GM12878 (cell line): ENCODE data around the gene DOK4. TPM values are rescaled to one million over a fixed set of nuclear protein-coding genes. Genes with fewer than 3 reads are reported as not detected.

ENCODE experiments used
- ATAC-seq: fragments of 200-7000 bp; cut with Tn5 transposase; 3 replicates; pipeline ENCODE4 v1.9.1; 2020; ENCODE audit warnings: mild to moderate bottlenecking, moderate library complexity
- BruUV-seq: library from RNA; stranded (reverse); fragments of 400-500 nt; replicated peaks from 2 replicates; lab custom pipeline; 2021; lab: Mats Ljungman, UMichigan
- CTCF ChIA-PET: fragments of 300-600 bp; sonication (Branson Sonifier 250); formaldehyde crosslinking; extraction: SDS; loops from one replicate; lab custom pipeline; 2021; ENCODE audit warnings: inconsistent platforms; lab: Yijun Ruan, JAX
- POLR2A ChIA-PET: fragments of 350-600 bp; formaldehyde crosslinking; extraction: SDS; loops from one replicate; lab custom pipeline; 2021; ENCODE audit warnings: inconsistent platforms; lab: Charles Lee
- RAD21 ChIA-PET: fragments of 300-600 bp; sonication (Branson Sonifier 250); formaldehyde crosslinking; loops from one replicate; lab custom pipeline; 2023; ENCODE audit warnings: antibody characterized with exemption; ENCODE audit not compliant: unreplicated experiment; lab: Charles Lee
- SMC1A ChIA-PET: fragments of 300-600 bp; sonication (Branson Sonifier 250); formaldehyde crosslinking; loops from one replicate; lab custom pipeline; 2023; ENCODE audit not compliant: unreplicated experiment, uncharacterized antibody; lab: Charles Lee
- DNase-seq: peaks from one replicate; pipeline ENCODE4 v3.0.0-alpha.2; 2011; ENCODE audit warnings: low read depth, low spot score
- FAIRE-seq: peaks from 3 replicates; lab custom pipeline; 2011; peaks lifted over from hg19 to GRCh38; lab: Jason Lieb, UNC
- H2AFZ ChIP-seq: 2 replicates; pipeline ENCODE4 v1.6.0; 2011; ENCODE audit warnings: low read depth, low read length, control low read depth; ENCODE audit not compliant: control insufficient read depth
- H3K27ac ChIP-seq: 2 replicates; pipeline ENCODE4 v1.5.1; 2011; ENCODE audit warnings: control low read depth; ENCODE audit not compliant: control insufficient read depth, insufficient read depth
- H3K27me3 ChIP-seq, 2 experiments: replicated peaks in 1 of 2; 2 replicates each; pipeline versions ENCODE4 v1.6.0 to v1.6.1; 2011; ENCODE audit warnings: low read length in 1 of 2; ENCODE audit not compliant: control insufficient read depth in 2 of 2, insufficient read depth in 2 of 2
- H3K36me3 ChIP-seq, 2 experiments: 2 replicates each; pipeline ENCODE4 v1.5.1; 2011; ENCODE audit warnings: low read length in 1 of 2; ENCODE audit not compliant: control insufficient read depth in 2 of 2, insufficient read depth in 2 of 2
- H3K4me1 ChIP-seq: 2 replicates; pipeline ENCODE4 v1.6.1; 2011; ENCODE audit warnings: mild to moderate bottlenecking, low read length, moderate library complexity, mixed read lengths; ENCODE audit not compliant: control insufficient read depth, insufficient read depth
- H3K4me2 ChIP-seq: 2 replicates; pipeline ENCODE4 v1.6.0; 2011; ENCODE audit warnings: control low read depth; ENCODE audit not compliant: control insufficient read depth, insufficient read depth
- H3K4me3 ChIP-seq: fragments of 200-600 bp; sonication (generic); 2 replicates; pipeline ENCODE4 v1.5.1; 2016
- H3K79me2 ChIP-seq: 2 replicates; pipeline ENCODE4 v1.6.0; 2011; ENCODE audit warnings: low read length; ENCODE audit not compliant: control insufficient read depth, insufficient read depth
- H3K9ac ChIP-seq: 2 replicates; pipeline ENCODE4 v1.8.0; 2011; ENCODE audit warnings: low read length, control low read depth, mixed read lengths; ENCODE audit not compliant: control insufficient read depth, insufficient read depth
- H3K9me3 ChIP-seq: replicated peaks from 3 replicates; pipeline ENCODE4 v1.5.1; 2011; ENCODE audit warnings: mild to moderate bottlenecking, low read length; ENCODE audit not compliant: control insufficient read depth, insufficient read depth
- H4K20me1 ChIP-seq: 2 replicates; pipeline ENCODE4 v1.6.0; 2011; ENCODE audit not compliant: control insufficient read depth, insufficient read depth
- ATF7 ChIP-seq: fragments of 450-650 bp; IDR thresholded peaks from 2 replicates; pipeline ENCODE4 v1.6.1; 2016; ENCODE audit warnings: low read depth, mild to moderate bottlenecking
- CBX3 ChIP-seq: fragments of 200-600 bp; sonication (generic); IDR thresholded peaks from 2 replicates; pipeline ENCODE4 v1.6.1; 2016; ENCODE audit warnings: low read depth, borderline replicate concordance
- CHD1 ChIP-seq: IDR thresholded peaks from 2 replicates; pipeline ENCODE4 v1.6.1; 2012; ENCODE audit warnings: low read depth, low read length, improper control_type of control experiment
- E2F4 ChIP-seq: IDR thresholded peaks from 2 replicates; pipeline ENCODE4 v1.6.1; 2012; ENCODE audit warnings: low read depth, low read length, improper control_type of control experiment
- EP300 ChIP-seq, 2 experiments: fragments of 150-350 bp in 1 of 2; IDR thresholded peaks; 2 replicates each; pipeline ENCODE4 v1.6.1; 2011 to 2012; ENCODE audit warnings: low read depth in 2 of 2, low read length in 2 of 2, borderline replicate concordance in 1 of 2, improper control_type of control experiment in 1 of 2, inconsistent platforms in 1 of 2; ENCODE audit not compliant: control insufficient read depth in 1 of 2
- IKZF1 ChIP-seq: fragments of 450-650 bp; conservative IDR thresholded peaks from 2 replicates; pipeline ENCODE4 v1.6.1; 2017; ENCODE audit warnings: antibody characterized with exemption, mild to moderate bottlenecking
- MEF2B ChIP-seq: fragments of 450-650 bp; IDR thresholded peaks from 2 replicates; pipeline ENCODE4 v1.6.1; 2018; ENCODE audit warnings: mild to moderate bottlenecking, moderate library complexity; ENCODE audit not compliant: partially characterized antibody, poor library complexity, severe bottlenecking
- MTA2 ChIP-seq: fragments of 450-650 bp; IDR thresholded peaks from 2 replicates; pipeline ENCODE4 v1.6.1; 2016; ENCODE audit warnings: low read depth, mild to moderate bottlenecking, moderate library complexity
- MTA3 ChIP-seq: IDR thresholded peaks from 2 replicates; pipeline ENCODE4 v1.6.1; 2012; ENCODE audit warnings: low read length, inconsistent platforms, borderline replicate concordance
- PAX8 ChIP-seq: fragments of 450-650 bp; IDR thresholded peaks from 2 replicates; pipeline ENCODE4 v1.6.1; 2017; ENCODE audit warnings: mild to moderate bottlenecking, moderate library complexity
- RAD51 ChIP-seq: fragments of 450-650 bp; IDR thresholded peaks from 2 replicates; pipeline ENCODE4 v1.6.1; 2016; ENCODE audit warnings: moderate library complexity, mild to moderate bottlenecking, inconsistent platforms
- SREBF1 ChIP-seq: IDR thresholded peaks from 2 replicates; pipeline ENCODE4 v1.6.1; 2012; ENCODE audit warnings: mild to moderate bottlenecking, low read length
- TARDBP ChIP-seq: IDR thresholded peaks from 2 replicates; pipeline ENCODE4 v1.6.1; 2016; ENCODE audit warnings: borderline replicate concordance
- ZBED1 ChIP-seq: IDR thresholded peaks from 2 replicates; pipeline ENCODE4 v1.6.1; 2016; ENCODE audit warnings: borderline replicate concordance
- ZNF384 ChIP-seq: IDR thresholded peaks from 2 replicates; pipeline ENCODE4 v1.6.1; 2012; ENCODE audit warnings: low read depth, mild to moderate bottlenecking, low read length, improper control_type of control experiment, borderline replicate concordance
- WGBS: methylation state at CpG from one replicate; pipeline ENCODE4 v1.1.6; 2016; ENCODE audit warnings: low lambda C conversion rate; ENCODE audit not compliant: insufficient replicate concordance, insufficient coverage; ENCODE audit errors: missing lambda C conversion rate; 5-methylcytosine and 5-hydroxymethylcytosine counted together
- in situ Hi-C: fragments of 300-500 bp; cut with MboI; formaldehyde crosslinking; loops from 9 replicates; pipeline ENCODE4 v1.14.3; 2018; ENCODE audit warnings: mixed read lengths
- intact Hi-C: fragments of 100-400 bp; cut with micrococcal nuclease; formaldehyde crosslinking; loops from one replicate; pipeline ENCODE4 v1.14.2; 2022; ENCODE audit not compliant: unreplicated experiment
- polyA plus RNA-seq, 11 experiments: library from polyadenylated mRNA; depleted of rRNA in 4 of 11; unstranded in 6 of 11; stranded (reverse) in 5 of 11; fragments of >200 nt; fragmentation: Nextera tagmentation in 4 of 11; fragmentation: Illumina TruSeq in 1 of 11; extraction: Ambion mirVana in 4 of 11; extraction: Trizol in 1 of 11; gene quantifications; 1 replicate in 1 of 11; 2 replicates in 10 of 11; pipeline versions ENCODE4 v1.2.1 to v1.2.3, GENCODE V29; 2011 to 2016; ENCODE audit warnings: inconsistent platforms in 2 of 11, missing spikeins in 2 of 11, low read depth in 1 of 11
- total RNA-seq, 4 experiments: library from RNA; depleted of rRNA in 3 of 4; stranded (reverse); fragments of >200 nt in 3 of 4; fragmentation: Illumina TruSeq in 1 of 4; extraction: Trizol in 1 of 4; gene quantifications; 2 replicates each; pipeline versions ENCODE4 v1.2.1 to v1.2.3, GENCODE V29; 2013 to 2021
- TF ChIP-seq, protein P1 (sequence below): fragments of 450-650 bp; IDR thresholded peaks from 2 replicates; pipeline ENCODE4 v1.6.1; 2018; ENCODE audit warnings: borderline replicate concordance, mild to moderate bottlenecking; ENCODE audit not compliant: partially characterized antibody

DOK4 gene
- total and polyA plus RNA-seq, 10 of the 15 experiments (the other 5 are each of a cell fraction or from before 2014, with no cell fraction given) = 0.20 to 7.0 (median 2.4) TPM; not detected in 1

- TF ChIP-seq PAX8 (no peak), SREBF1 (no peak), MTA3 (no peak), TARDBP (no peak), ZNF384 (no peak), ZBED1 (no peak), CHD1 (no peak), RAD51 (no peak)
- TF ChIP-seq, protein P1, sequence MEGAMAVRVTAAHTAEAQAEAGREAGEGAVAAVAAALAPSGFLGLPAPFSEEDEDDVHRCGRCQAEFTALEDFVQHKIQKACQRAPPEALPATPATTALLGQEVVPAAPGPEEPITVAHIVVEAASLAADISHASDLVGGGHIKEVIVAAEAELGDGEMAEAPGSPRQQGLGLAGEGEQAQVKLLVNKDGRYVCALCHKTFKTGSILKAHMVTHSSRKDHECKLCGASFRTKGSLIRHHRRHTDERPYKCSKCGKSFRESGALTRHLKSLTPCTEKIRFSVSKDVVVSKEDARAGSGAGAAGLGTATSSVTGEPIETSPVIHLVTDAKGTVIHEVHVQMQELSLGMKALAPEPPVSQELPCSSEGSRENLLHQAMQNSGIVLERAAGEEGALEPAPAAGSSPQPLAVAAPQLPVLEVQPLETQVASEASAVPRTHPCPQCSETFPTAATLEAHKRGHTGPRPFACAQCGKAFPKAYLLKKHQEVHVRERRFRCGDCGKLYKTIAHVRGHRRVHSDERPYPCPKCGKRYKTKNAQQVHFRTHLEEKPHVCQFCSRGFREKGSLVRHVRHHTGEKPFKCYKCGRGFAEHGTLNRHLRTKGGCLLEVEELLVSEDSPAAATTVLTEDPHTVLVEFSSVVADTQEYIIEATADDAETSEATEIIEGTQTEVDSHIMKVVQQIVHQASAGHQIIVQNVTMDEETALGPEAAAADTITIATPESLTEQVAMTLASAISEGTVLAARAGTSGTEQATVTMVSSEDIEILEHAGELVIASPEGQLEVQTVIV = no peak
Observed at GRCh38 chr16:57530522-57531252, 44.4 kb upstream of the DOK4 start (continued).

GRCh38 chr16:57530104-57530521, 43.8 kb upstream of the DOK4 start:
- H3K4me2 ChIP-seq = peak overlapping the region; percentile 78
- FAIRE-seq = peak; percentile 80
- TF ChIP-seq CBX3 = no peak
- no peak; a peak in 1 of 4 replicates for TF ChIP-seq EP300 (IDR thresholded peaks at IDR 0.05; ENCODE audit: borderline replicate concordance in 1 of 2, control insufficient read depth in 1 of 2, low read depth in 2 of 2, low read length in 2 of 2)
- peak; percentile 49; the same call in 1 of the 2 replicates for TF ChIP-seq MTA2
- TF ChIP-seq RAD51 = no peak
- TF ChIP-seq ATF7 = no peak
- TF ChIP-seq IKZF1 = peak; percentile 56; the same call in 1 of the 2 replicates
- no peak for TF ChIP-seq E2F4
- peak; percentile 83 for TF ChIP-seq MEF2B

More at GRCh38 chr16:57530104-57530521, 43.8 kb upstream of the DOK4 start:
- peak; percentile 85 for ATAC-seq
- Histone ChIP-seq H4K20me1 (no peaks in the 10 kb centered on the region), H3K4me1 (peaks cover 37% of the 10 kb centered on the region), H2AFZ (0 out of 2 replicates have a peak overlapping the region, but pooled peaks have one; percentile 5), H3K27ac (peak overlapping the region; percentile 21), H3K79me2 (peaks cover 4% of the 10 kb centered on the region), H3K9ac (no peak overlapping the region), H3K9me3 (no peaks in the 10 kb centered on the region), H3K27me3 (no peaks in the 10 kb centered on the region), H3K36me3 (no peaks in the 10 kb centered on the region; a peak in 1 of 4 replicates), H3K4me3 (peak overlapping the region; percentile 17; the same call in 1 of the 2 replicates)
- ChIA-PET CTCF (interaction anchor here (1.8 to 2.5 kb wide), 2 partner anchors 10 to 113 kb away, joined by 6 to 16 read pairs; no protein-coding TSS in a partner anchor), POLR2A (interaction anchor here (0.8 kb wide), 1 partner anchor 12 kb away, joined by 4 read pairs; the partner anchor contains the start of gene ADGRG5), SMC1A (interaction anchor here (1.0 to 3.2 kb wide), 3 partner anchors 9 to 13 kb away, joined by 3 to 14 read pairs (median 4); partner anchors contain the start of gene ADGRG5), RAD21 (interaction anchor here (1.0 to 1.6 kb wide), 3 partner anchors 11 to 54 kb away, joined by 3 to 4 read pairs (median 3); partner anchors contain the start of gene ADGRG5)
- DNase-seq = no peak
- 3% methylated on average over 7 of the region's 7 CpGs for WGBS
- in situ Hi-C loops (no loop called here), intact Hi-C loops (no loop called here)
- BruUV-seq = no TSS peak
